HG02885 (cell line): ENCODE measurements around the gene FGF12.

Experiments used
- ATAC-seq: cut with Tn5 transposase; IDR thresholded peaks from one replicate; pipeline ENCODE4 v1.9.1; 2021; ENCODE audit warnings: mild to moderate bottlenecking; ENCODE audit not compliant: unreplicated experiment, poor library complexity

Gene FGF12

DNA sequence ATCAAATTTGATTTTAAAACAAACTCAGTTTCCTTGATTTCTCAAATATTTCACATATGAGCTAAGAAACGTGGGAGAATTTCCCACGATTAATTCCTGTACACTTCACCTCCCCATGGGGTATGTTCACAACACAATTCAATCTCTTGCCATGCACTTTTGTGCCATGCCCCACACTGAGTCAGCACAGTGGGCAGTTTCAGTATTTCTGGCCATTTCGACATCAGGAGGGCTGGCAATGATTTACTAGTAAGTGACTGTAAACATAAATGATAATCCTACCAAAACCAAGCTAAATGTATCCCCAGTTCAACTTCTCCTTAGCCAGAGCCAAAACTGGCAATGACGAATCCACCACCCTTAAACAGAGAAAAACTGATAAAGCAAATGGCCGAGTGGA, 293.6 kb downstream of the FGF12 start:
- ATAC-seq: no peak

- no peak for ATAC-seq
These were observed 304.4 kb downstream of the FGF12 start for GRCh38 chr3:192422997-192423342.

DNA sequence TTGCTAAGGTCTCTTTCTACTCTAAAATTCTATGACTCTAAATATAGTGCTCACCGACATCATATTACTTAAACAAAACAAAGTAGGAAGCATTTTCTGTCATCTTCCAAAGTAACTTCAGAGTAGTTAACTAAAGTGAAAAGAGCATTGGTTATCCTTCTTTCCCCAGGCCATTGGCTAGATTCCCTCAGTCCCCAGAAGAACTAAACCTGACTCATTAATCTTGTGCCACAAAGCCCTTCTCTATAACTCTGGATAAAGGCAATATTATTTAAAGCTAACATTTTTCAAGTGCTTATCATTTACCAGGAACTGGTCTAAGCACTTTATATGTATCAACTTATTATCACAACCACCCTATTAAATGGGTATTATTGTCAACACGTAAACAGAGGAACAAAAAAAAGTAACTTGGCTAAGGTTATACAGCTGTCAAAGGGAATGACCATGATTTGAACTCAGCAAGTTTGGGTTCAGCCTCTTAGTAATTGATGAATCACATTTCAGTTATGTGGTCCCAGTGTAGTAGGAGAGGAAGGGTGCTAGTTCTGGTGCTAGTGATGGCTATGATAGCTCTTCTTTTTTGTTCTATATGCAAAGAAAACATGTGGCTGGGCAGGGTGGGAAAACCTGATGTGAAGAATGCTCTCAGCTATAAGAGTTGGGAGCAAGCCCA, 304.9 kb downstream of the FGF12 start:
- no peak for ATAC-seq

GRCh38 chr3:192419312-192419711, 308.0 kb downstream of the FGF12 start:
- no peak for ATAC-seq

DNA sequence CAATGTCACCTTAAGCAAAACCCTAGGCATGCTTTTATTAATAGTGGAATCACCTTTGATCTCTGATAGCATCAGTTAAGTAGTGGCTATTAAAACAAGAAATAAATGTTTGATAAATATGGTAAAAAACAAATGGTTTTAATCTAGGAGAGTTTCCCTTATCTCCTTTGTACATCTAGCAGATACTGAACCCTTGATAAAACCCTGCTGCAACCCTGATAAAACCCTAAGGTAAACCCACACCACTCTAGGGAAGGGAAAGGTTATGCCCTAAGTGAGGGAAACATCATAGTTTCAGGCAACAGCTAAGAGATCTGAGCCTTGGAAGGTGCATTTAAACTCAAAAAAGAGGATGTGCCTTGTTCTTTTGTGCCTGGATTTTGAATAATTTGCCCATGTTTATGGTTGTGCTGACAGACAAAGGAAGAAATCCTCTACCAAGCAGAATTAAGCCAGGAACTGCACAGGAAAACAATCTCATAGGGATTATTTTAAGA, 309.7 kb downstream of the FGF12 start:
- no peak for ATAC-seq

- ATAC-seq: no peak
These were observed 310.3 kb downstream of the FGF12 start for GRCh38 chr3:192417017-192417416.

DNA sequence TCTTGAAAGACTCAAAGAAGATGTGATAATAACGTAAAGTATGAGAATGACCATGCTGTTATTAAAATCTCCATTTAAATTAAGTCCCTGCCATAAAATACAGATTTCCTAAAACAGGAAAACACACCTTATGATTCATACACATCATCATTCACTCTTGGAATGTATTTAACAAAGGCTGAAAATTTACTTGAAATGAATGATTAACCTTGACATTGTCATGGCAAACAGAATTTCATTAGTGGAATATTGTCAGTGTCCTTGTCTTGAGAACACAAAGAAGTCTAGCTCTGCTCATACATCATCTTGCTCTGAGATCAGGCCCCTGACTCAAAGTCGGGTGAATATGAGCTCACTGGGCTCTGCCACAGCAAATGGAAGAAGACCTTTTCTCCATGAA, 313.9 kb downstream of the FGF12 start:
- no peak for ATAC-seq

DNA sequence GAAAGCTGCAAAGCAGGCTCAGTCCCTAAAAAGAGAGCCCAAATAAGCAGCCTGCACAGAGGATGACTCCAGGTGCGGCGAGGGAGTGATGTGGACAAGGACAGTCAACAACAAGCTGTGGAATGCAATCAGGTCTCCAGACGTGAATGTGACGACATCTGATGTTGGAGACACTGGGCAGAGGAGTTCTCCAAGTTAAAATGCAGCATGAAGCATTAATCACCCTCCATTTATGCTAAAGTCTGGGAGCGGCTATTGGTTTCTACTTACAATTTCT, 316.7 kb downstream of the FGF12 start:
- no peak for ATAC-seq

- ATAC-seq: no peak
These were observed 317.3 kb downstream of the FGF12 start for GRCh38 chr3:192409838-192410683.

DNA sequence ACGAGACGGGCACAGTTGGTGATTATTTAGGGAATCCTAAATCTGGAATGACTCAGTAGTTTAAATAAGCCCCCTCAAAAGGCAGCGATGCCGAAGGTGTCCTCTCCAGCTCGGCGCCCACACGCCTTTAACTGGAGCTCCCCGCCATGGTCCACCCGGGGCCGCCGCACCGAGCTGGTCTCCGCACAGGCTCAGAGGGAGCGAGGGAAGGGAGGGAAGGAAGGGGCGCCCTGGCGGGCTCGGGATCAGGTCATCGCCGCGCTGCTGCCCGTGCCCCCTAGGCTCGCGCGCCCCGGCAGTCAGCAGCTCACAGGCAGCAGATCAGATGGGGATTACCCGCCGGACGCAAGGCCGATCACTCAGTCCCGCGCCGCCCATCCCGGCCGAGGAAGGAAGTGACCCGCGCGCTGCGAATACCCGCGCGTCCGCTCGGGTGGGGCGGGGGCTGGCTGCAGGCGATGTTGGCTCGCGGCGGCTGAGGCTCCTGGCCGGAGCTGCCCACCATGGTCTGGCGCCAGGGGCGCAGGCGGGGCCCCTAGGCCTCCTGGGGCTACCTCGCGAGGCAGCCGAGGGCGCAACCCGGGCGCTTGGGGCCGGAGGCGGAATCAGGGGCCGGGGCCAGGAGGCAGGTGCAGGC, 318.0 kb downstream of the FGF12 start:
- no peak for ATAC-seq

DNA sequence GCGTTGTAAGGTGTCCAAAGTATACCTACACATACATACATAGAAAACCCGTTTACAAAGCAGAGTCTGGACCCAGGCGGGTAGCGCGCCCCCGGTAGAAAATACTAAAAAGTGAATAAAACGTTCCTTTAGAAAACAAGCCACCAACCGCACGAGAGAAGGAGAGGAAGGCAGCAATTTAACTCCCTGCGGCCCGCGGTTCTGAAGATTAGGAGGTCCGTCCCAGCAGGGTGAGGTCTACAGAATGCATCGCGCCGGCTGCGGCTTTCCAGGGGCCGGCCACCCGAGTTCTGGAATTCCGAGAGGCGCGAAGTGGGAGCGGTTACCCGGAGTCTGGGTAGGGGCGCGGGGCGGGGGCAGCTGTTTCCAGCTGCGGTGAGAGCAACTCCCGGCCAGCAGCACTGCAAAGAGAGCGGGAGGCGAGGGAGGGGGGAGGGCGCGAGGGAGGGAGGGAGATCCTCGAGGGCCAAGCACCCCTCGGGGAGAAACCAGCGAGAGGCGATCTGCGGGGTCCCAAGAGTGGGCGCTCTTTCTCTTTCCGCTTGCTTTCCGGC, 318.6 kb downstream of the FGF12 start:
- no peak for ATAC-seq

DNA sequence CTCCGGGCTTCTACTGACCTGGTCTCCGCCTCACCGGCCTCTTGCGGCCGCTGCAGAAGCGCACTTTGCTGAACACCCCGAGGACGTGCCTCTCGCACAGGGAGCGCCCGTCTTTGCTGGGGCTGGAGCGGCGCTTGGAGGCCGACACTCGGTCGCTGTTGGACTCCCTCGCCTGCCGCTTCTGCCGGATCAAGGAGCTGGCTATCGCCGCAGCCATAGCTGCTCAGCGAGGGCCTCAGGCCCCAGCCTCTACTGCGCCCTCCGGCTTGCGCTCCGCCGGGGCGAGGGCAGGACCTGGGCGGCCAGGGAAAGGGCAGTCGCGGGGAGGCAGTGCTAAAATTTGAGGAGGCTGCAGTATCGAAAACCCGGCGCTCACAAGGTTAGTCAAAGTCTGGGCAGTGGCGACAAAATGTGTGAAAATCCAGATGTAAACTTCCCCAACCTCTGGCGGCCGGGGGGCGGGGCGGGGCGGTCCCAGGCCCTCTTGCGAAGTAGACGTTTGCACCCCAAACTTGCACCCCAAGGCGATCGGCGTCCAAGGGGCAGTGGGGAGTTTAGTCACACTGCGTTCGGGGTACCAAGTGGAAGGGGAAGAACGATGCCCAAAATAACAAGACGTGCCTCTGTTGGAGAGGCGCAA, 319.2 kb downstream of the FGF12 start:
- no peak for ATAC-seq

GRCh38 chr3:192399767-192400166, 327.6 kb downstream of the FGF12 start:
- ATAC-seq: no peak

DNA sequence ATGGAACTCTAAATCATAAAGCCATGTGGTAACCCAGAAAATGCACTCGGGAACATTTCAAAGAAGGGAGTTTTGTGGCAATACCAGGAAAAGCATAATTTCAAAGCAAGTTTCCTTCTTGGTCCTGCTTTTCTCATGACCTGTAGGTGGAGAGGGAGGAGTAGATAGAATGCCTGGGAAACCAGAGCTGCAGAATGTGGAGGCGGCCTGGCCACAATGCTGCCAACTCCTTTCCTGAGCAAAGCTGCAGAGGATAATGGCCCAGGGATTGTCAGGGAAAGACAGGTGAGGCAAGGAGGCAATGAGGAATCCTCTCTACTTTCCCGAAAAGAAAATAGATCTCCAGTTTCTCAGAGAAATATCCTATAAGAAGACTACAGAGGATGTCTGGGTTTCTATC, 330.3 kb downstream of the FGF12 start:
- no peak for ATAC-seq

GRCh38 chr3:192395506-192395905, 331.8 kb downstream of the FGF12 start:
- ATAC-seq: no peak

- no peak for ATAC-seq
These were observed 334.4 kb downstream of the FGF12 start for GRCh38 chr3:192392986-192393385.

GRCh38 chr3:192382861-192383260, 344.5 kb downstream of the FGF12 start:
- no peak for ATAC-seq

GRCh38 chr3:192373586-192373985, 353.8 kb downstream of the FGF12 start:
- no peak for ATAC-seq

GRCh38 chr3:192373032-192373431, 354.3 kb downstream of the FGF12 start:
- no peak for ATAC-seq

GRCh38 chr3:192372616-192373015, 354.7 kb downstream of the FGF12 start:
- no peak for ATAC-seq
